B cell (primary cell): ENCODE measurements around the gene MEIS2.

Experiments
- CTCF ChIP-seq: fragments of 200-600 bp; IDR thresholded peaks from one replicate; pipeline ENCODE4 v1.8.0; 2022; ENCODE audit warnings: antibody characterized with exemption, mild to moderate bottlenecking
- EZH2 ChIP-seq: IDR thresholded peaks from 2 replicates; pipeline ENCODE4 v1.6.1; 2012; ENCODE audit warnings: borderline replicate concordance, low read depth, mild to moderate bottlenecking, moderate library complexity, low read length; ENCODE audit not compliant: insufficient read depth, poor library complexity, severe bottlenecking

GRCh38 chr15:36898536-36899126, 201.7 kb downstream of the MEIS2 start:
- no peak for TF ChIP-seq CTCF
- TF ChIP-seq EZH2, result no peak
